Iris pigment epithelial cell (primary cell): Measurements from ENCODE around the gene ATF7.

Experiments
- DNase-seq: peaks from one replicate; pipeline ENCODE4 v3.0.0-alpha.2; 2011; ENCODE audit warnings: low read depth

Gene ATF7

DNA sequence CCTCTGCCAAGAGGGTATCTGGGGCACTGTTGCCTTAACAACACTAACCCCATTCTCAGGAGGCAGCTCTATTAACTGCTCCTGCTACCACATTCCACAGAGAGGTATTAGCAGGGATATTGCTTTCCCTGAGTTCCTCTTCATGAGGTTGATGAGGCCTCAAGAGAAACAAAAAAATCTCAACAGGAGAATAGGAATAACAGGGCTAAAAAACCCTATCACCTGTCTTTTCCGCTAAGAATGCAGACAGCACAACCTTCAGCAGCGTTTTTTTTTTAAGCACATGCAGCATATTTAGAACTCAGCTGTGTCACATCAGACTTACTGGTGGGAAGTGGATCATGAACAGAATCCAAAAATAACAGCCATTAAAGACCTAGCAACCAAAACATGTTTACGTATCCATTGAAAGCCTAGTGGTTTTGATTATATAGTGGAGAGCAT lies 29.2 kb downstream of the ATF7 start:
- DNase-seq, result peak; percentile 56

DNA sequence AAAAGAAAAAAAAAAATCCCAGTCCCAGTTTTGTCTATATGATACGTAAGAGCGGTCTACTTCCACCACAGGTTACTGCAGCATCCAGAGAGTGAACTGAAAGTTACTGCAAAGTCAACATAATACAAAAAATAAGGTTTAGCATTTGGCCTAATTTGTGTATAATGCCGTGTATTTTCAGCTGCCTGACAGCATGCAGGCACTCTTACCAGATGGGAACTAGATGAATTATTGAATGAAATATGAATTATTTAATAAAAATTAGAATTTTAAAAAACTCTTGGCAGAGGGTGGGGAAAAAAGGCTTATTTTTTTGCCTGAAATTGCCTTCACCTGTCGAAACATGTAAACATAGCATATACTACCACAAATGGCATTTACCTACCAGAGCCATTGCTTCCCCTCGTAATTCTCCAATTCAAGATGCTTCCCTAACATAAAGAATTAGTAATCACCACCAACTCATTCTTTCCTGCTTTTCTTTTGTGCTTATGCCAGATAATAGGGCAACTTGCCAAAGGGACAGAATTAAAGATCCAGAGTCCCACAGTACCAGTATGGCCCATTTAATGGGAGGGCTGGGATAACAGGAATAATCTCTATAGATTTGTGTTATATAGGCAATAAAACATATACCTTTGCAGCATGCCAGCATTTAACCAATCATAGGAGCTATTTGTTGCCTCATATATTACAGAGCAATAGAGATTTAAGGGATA lies 31.1 kb downstream of the ATF7 start:
- DNase-seq, result no peak

DNA sequence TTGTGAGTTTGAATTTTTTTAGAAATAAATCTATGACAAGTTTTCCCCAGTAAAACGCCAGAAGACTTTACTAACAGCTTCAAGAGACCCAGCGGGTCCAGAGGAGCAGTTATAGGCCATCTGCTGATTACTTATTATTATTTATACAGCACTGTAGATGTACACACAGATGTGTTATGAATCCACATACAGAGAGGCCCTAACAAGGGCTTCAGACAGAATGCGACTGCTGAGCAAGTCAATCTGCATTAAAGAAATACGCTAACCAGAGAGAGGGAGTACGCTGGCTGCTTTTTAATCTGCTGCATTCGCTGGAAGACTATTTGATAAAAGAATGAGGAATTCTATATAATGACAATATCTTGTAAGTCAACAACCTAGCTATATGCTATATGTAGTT lies 32.5 kb downstream of the ATF7 start:
- no peak for DNase-seq

DNA sequence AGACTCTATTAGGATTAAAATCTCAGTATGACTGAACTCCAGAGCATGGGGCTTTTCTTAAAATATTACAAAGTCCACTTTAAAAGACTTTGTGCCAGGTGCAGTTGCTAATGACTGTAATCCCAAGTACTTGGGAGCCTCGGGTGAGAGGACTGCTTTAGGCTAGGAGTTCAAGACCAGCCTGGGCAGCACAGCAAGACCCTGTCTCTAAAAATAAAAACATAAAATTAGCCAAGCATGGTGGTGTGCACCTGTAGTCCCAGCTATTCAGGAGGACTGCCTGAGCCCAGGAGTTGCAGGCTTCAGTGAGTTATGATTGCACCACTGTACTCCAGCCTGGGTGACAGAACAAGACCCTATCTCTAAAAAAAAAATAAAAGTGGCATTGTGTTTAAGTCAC lies 33.2 kb downstream of the ATF7 start:
- DNase-seq, result no peak

DNA sequence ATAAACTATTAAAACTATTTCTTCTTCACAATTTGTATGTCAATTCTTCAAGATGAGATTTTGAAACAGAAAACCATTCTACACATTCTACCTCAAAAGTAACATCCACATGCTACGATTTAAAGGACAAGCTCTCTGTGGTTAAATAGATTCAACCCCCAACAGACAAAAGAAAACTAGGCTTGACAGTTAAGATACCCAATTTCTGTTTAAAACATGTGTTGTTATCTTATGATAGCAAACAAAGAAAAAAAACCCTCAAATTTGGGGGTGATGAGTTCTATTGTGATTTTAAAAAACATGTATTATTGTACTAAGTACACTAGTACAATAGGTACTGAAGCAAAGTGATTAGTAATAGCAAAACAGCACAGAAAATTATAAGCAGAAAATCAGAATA lies 33.8 kb downstream of the ATF7 start:
- no peak for DNase-seq

DNA sequence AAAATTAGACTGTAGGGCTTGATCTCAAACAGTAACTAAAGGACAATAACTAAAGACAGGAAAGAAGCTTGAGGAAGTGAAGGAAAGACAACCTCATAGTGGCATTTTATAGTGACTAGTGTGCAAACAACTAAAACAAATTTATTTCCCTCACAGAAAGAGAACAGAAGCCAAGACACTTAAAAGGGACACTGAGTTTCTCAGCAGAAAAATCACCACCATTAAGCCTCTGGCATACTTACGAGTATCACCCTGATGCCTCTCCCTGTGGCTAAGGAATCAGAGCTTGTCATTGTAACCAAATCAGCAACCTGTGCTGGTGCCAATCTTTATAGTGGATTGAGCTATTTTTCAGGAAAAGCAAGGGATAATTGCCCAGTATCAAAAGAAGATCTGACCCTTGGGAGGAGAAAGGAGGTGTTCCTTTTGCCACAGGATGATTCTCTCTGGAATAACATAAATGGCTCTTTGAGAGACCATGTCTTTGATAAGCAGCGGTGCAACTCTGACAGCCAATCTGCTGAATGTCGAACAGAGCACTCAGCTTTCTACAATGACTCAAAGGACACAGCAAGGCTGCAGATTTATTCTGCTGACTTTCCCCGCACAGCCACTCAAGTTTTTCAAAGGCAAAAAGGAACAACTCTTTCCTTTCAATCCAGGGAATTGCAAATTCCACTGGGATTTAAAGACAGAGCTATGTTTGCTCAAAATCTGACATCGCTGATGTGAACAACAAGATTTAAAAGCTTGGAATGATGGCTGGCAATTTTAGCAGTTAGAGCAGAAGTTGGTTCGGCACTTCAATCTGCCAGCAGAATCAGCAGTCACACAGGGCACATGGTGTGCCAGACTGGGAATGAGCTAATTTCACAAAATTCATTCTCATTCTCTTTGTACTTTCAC lies 34.6 kb downstream of the ATF7 start:
- no peak for DNase-seq

DNA sequence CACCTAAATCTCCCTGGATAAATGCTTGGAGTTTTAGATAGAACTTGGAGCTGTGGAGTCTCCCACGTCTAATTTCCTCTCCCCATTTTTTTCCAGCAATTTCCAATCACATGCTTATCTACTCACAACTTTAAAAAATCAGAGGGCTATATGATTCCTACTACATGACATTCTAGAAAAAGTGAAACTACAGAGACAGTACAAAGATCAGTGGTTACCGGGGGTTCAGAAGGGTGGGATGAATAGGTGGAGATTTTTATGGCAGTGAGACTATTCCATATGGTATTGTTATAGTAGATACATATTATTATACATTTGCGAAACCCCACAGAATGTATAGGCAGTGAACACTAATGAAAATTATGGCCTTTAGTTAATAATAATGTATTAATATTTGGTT lies 35.5 kb downstream of the ATF7 start:
- DNase-seq, result no peak

DNA sequence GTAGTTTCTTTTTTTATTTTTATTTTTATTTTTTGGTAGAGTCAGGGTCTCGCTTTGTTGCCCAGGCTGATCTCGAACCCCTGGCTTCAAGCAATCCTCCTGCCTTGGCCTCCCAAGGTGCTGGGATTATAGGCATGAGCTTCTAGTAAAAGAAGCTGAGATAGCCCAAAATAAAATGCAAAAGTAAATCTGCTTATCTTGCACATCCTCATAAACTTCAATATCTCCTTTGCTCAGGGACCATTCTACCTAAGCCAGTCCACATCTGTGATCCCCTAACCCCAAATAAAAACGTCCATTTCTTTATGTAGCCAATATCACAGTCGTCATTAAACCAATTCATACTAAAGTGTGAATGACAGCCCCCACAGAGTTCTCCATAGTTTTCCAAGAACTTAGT lies 36.3 kb downstream of the ATF7 start:
- no peak for DNase-seq

DNA sequence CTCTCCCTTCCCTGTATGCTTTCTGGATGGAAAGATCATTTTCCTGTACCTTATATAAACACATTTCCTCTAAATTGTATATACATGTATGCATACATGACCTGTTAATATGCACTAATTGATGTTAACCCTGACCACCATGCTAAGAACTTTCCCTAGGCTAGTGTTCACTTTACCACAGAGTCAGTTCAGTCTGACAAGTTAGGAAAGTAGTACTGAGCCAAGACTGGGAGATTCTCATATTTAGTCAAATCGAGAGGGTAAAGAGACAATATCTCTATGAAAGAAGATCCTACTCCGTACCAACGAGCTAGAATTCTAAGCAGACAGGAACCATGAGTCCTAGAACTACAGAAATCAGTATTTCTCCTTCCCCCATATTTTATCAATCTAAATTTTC lies 36.8 kb downstream of the ATF7 start:
- DNase-seq, result no peak

DNA sequence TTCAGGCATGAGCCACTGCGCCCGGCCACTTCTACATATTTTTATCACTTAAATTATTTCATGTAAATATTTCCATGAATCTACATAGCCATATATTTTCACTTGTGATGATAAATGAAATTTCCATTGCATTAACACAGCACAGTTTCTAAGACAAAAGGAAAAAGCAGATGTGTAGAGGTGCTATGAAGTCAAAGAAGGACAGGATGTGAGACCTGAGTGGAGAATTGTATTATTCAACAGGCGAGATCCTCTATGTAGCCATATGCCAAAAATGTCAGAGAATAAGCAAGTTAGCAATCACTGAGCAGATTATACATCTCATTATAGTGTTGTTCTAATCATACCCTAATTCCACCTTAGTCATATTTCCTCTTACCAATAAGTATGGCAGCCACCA lies 38.1 kb downstream of the ATF7 start:
- no peak for DNase-seq

DNA sequence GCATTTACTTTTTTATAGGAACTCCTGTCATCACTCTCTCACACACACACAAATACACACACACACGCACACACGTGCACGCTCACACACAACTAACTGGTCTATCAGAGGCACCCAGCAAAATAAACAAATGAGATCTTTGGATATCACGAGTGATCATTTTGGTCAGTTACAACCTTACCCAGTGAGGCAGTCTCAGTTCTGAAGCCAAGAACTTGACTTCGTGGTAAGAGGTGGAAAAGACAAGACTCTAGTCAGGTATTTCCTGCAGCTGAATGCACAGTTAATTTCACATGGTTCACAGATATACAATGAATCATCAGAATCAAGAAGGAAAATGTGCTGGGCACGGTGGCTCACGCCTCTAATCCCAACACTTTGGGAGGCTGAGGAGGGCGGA lies 39.4 kb downstream of the ATF7 start:
- DNase-seq, result peak; percentile 55

DNA sequence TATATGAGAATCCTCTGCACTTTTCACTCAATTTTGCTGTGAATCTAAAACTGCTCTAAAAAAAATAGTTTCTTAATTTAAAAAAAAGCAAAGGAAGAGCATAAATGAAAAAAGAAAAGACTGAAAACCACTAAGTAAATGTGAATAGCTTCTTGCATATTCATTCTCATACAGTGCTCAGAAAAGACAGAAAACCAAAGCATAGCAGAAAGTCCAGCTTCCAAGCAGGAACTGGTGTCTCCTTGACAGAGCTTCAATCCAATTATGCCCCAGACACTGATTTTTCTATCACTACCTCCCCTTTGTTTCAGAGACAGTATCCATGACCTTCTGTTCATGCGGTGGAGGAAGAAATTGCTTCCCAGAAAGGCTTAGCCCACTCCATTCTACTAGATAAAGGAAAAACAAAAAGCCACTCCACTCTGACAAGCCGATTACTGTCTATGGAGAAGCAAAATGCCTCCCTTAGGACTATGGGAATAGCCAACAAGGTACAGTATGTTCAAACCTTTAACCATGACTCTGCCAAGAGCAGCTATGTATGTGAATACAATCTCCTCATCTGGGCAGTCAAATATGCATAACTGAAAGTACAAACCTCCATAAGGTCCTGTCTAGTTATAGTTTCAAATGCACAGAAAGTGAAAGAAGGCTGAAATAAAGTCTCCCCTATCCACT lies 40.6 kb downstream of the ATF7 start:
- DNase-seq, result no peak

DNA sequence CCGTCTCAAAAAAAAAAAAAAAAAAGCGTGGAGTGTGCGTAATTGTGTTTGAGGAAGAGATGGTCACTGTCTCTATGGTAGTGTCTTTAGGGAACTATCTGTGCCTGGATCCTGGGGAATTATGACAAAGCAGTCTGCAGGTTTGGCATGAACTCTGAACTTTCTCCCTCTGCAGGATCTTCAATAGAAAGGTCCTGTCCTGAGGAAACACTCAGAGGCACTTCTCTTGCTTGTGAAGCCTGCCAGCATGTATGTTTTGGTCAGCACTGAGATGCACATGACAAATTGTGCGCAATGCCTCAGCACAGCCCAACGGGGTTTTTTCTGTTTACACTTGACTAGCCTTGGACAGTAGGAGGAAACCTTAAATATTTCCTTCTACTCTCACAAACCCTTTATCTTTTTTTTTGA lies 46.6 kb downstream of the ATF7 start:
- DNase-seq, result no peak

DNA sequence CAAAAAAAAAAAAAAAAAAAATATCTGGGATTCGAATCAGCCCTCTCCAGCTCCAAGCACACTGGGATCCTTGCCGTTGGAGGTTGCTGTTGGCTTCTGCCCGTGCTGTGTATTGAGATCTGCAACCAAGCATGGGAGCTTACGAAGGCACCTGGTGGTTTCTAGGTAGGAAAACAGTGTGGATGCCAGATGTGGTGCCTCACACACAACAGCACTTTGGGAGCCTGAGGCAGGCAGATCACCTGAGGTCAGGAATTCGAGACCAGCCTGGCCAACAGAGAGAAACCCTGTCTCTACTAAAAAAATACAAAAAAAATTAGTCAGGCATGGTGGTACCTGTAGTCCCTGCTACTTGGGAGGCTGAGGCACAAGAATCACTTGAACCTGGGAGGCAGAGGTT lies 47.4 kb downstream of the ATF7 start:
- no peak for DNase-seq

DNA sequence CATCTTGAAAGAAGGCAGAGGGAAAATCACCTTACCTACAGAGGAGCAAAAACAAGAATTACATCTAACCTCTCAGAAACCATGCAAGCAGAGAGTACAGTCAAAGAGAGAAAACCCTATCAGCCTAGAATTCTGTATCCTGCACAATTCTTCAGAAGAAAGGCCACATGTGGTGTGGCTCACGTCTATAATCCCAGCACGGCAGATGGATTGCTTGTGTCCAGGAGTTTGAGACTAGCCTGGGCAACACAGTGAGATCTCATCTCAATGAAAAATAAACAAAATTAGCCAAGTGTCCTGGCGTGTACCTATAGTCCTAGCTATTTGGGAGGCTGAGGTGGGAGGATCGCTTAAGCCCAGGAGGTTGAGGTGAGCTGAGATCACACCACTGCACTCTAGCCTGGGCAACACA lies 48.2 kb downstream of the ATF7 start:
- DNase-seq, result no peak

DNA sequence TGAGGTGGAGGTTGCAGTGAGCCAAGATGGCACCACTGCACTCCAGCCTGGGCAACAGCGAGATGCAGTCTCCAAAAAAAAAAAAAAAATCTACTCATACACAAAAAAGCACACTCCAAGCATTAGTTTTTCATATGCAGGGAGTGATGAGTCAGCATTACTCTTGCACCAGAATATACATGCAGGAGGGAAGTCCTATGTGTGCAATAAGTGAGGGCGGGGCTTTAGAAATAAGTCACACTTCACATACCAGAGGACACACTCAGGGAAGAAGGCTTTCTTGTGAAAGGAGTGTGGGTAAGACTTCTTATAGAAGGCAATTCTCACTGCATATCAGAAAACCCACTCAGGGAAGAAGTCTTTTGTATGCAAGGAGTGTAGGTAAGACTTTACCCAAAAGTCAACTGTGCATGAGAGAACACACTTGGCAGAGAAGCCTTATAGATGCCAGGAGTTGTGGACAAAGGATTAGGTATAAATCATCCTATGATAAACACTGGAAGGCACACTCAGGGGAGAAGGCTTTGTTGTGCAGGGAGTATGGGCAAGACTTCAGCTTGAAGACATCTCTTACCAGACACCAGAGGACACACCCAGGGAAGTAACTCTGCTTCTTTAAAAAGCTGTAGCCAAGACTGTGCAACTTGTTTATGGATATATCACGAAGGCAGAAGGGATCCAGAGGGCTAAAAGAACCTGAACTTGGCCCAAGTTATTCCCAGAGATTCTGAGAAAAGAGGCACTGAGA lies 50.5 kb downstream of the ATF7 start:
- DNase-seq, result peak; percentile 84

DNA sequence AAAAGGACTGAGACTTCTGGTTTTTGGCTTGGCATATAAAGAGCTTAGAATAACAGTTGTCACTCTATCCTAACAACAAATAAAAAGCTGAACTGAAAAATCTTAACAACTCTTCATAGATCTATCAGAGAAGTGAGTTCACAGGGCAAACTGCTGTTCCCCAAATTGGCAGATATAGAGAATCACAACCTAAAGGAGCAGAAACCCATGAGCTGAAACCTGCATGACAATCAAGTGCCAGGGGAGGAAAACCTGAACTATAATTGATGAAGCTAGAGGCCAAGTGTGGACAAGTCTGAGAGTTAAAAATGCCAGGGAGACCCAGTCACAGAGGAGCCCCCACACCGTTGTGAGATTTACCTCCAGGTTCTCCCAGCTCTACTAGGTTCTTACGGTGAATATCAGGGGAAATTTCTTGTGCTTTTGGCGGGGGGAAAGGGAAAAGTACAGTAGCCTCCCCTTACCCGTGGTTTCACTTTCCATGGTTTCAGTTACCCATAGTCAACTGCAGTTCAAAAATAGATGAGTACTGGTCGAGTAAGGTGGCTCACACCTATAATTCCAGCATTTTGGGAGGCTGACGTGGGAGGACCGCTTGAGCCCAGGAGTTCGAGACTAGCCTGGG lies 53.9 kb downstream of the ATF7 start:
- no peak for DNase-seq

DNA sequence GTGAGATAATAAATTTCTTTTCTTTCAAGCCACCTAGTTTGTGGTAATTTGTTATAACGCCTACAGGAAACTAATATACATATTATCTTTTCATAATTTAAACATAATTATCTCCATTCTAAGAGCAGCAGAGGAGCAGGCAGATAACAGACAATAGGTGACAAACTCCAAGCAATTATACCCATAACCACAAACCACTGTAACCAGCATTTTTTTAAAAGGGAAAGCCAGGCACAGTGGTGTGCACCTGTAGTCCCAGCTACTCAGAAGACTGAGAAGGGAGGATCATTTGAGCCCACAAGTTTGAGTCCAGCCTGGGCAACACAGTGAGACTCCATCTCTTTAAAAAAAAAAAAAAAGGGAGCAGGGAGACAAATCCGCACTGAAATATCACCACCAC lies 54.9 kb downstream of the ATF7 start:
- no peak for DNase-seq

DNA sequence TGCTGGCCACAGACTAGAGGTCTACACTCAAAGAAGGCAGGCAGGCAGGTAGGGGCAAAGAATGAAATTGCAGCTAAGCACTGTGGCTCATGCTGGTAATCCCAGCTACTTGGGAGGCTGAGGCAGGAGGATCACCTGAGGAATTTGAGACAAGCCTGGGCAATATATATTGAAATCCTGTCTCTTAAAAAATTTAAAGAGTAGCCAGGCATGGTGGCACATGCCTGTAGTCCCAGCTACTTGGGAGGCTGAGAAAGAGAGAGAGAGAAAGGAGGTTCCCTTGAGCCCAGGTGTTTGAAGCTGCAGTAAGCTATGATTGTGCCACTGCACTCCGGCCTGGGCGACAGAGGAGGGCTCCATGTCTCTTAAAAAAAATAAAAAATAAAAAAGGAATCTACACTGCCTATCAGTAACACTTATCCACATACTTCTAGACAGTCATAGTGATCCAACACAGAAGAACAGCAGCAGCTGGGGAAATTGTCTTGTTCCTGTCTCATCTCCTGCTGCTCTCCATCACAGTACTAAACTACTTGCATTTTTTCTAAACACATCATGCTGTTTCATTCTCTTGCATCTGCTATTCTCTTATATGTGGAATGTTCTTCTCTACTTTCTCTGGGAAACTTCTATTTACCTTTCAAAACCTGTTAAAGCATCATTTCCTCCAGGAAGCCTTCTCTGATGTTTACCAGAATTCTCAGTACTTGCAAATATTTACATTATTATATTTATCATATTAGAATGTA lies 57.2 kb downstream of the ATF7 start:
- DNase-seq, result peak; percentile 51

DNA sequence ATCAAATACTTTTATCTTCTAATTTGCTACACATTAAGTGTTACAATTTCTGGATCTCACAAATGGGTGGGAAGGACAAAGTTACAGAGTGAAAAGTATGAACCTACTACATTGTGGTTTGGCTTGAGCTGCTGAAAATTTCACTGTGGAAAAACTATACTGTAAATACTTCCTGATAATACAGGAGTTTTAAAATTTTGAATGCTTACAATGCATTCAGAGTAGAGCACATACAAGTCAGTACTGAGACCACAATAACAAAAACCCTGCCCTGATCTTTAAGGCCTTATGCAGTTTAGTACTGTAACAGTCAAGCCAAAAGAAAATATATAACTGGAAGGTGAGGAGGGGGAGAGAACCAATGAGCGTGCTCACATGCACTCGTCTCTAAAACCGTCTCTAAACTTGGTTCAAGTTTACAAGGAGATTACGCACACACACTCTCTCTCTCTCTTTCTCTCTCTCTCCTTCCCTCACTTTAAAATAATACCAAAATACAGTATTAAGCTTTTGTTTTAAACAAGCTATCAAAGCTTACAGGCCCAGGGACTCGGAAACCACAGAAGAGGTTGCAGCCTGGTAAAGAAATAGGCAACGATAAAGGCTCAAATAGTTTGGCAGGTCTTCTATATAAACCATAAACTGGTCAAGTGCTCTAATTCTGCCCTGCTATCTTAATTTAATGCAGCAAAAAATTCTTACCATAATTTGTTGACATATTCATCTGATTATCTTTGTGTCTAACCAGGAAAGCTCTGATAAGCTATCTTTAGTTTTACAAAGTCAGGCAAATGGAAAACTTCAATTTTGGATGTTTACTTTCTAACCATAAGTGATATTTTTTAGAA lies 58.0 kb downstream of the ATF7 start:
- DNase-seq, result peak; percentile 48
